Karpas-422 (cell line): ENCODE data around the gene L1CAM. TPM values are rescaled to one million over a fixed set of nuclear protein-coding genes. Genes with fewer than 3 reads are reported as not detected.
A peak's percentile ranks its signal among the peaks of the same experiment; 100 is the strongest.

Experiments
- DNase-seq: peaks from one replicate; pipeline ENCODE4 v3.0.0-alpha.2; 2015
- H2AFZ ChIP-seq: fragments of 200-600 bp; sonication (generic); 2 replicates; pipeline ENCODE4 v1.6.1; 2014; ENCODE audit warnings: antibody characterized with exemption, low read length, mixed read lengths
- H3K27ac ChIP-seq: fragments of 200-600 bp; sonication (generic); 2 replicates; pipeline ENCODE4 v1.5.1; 2014; ENCODE audit warnings: mild to moderate bottlenecking, low read length, moderate library complexity
- H3K27me3 ChIP-seq: fragments of 200-600 bp; sonication (generic); 2 replicates; pipeline ENCODE4 v1.6.1; 2014; ENCODE audit warnings: low read length, mixed read lengths
- H3K36me3 ChIP-seq: fragments of 200-600 bp; sonication (generic); 2 replicates; pipeline ENCODE4 v1.6.1; 2014; ENCODE audit warnings: low read length, mixed read lengths; ENCODE audit not compliant: insufficient read depth
- H3K4me1 ChIP-seq: fragments of 200-600 bp; sonication (generic); 2 replicates; pipeline ENCODE4 v1.6.1; 2014; ENCODE audit warnings: mild to moderate bottlenecking, low read length, mixed read lengths
- H3K4me2 ChIP-seq: fragments of 200-600 bp; sonication (generic); 2 replicates; pipeline ENCODE4 v1.6.1; 2014; ENCODE audit warnings: low read length, low read depth, mild to moderate bottlenecking; ENCODE audit not compliant: poor library complexity, severe bottlenecking
- H3K4me3 ChIP-seq: fragments of 200-600 bp; sonication (generic); 2 replicates; pipeline ENCODE4 v1.5.1; 2014; ENCODE audit warnings: mild to moderate bottlenecking, antibody characterized with exemption, low read length, mixed read lengths
- H3K79me2 ChIP-seq: fragments of 200-600 bp; sonication (generic); 2 replicates; pipeline ENCODE4 v1.6.1; 2014; ENCODE audit warnings: mild to moderate bottlenecking, low read length, mixed read lengths
- H3K9ac ChIP-seq: fragments of 200-600 bp; sonication (generic); 2 replicates; pipeline ENCODE4 v1.6.0; 2014; ENCODE audit warnings: low read length
- H3K9me2 ChIP-seq: fragments of 200-600 bp; sonication (generic), shearing (Covaris generic); replicated peaks from 2 replicates; pipeline ENCODE4 v1.6.0; 2014; ENCODE audit warnings: mild to moderate bottlenecking, low read length, moderate library complexity; ENCODE audit not compliant: insufficient read depth
- H3K9me3 ChIP-seq: fragments of 300-700, 200-600 bp; sonication (generic); 2 replicates; pipeline ENCODE4 v1.6.1; 2014; ENCODE audit warnings: low read length, mixed read lengths
- H4K20me1 ChIP-seq: fragments of 200-600 bp; sonication (generic); 2 replicates; pipeline ENCODE4 v1.6.1; 2014; ENCODE audit warnings: mild to moderate bottlenecking, antibody characterized with exemption, low read length, low read depth; ENCODE audit not compliant: insufficient read depth
- total RNA-seq: library from RNA; depleted of rRNA; stranded (reverse); fragments of >200 nt; shearing (Covaris generic); gene quantifications from 2 replicates; pipeline ENCODE4 v1.2.3, GENCODE V29; 2014; ENCODE audit warnings: low replicate concordance

L1CAM gene
- total RNA-seq, 1 experiment from 2014 or later: not detected

GRCh38 chrX:153836921-153837320 lies 49.1 kb downstream of the L1CAM start:
- no peak for DNase-seq
- H3K9ac ChIP-seq: no peak overlapping the region
- no peak overlapping the region for H3K4me3 ChIP-seq
- H3K4me2 ChIP-seq: no peak overlapping the region
- no peaks in the 10 kb centered on the region for H3K79me2 ChIP-seq
- H4K20me1 ChIP-seq: no peaks in the 10 kb centered on the region
- no peaks in the 10 kb centered on the region for H3K27me3 ChIP-seq
- no peaks in the 10 kb centered on the region for H3K36me3 ChIP-seq
- H2AFZ ChIP-seq: no peak overlapping the region
- no peaks in the 10 kb centered on the region for H3K9me2 ChIP-seq
- H3K9me3 ChIP-seq: no peaks in the 10 kb centered on the region
- H3K4me1 ChIP-seq: no peaks in the 10 kb centered on the region
- no peak overlapping the region for H3K27ac ChIP-seq

GRCh38 chrX:153832728-153833127 lies 53.2 kb downstream of the L1CAM start:
- Histone ChIP-seq H3K9me2 (no peaks in the 10 kb centered on the region), H3K9ac (no peak overlapping the region), H3K27ac (no peak overlapping the region), H4K20me1 (no peaks in the 10 kb centered on the region), H3K4me3 (no peak overlapping the region), H3K9me3 (no peaks in the 10 kb centered on the region), H2AFZ (no peak overlapping the region), H3K4me2 (no peak overlapping the region), H3K79me2 (no peaks in the 10 kb centered on the region), H3K27me3 (no peaks in the 10 kb centered on the region), H3K4me1 (no peaks in the 10 kb centered on the region), H3K36me3 (no peaks in the 10 kb centered on the region)
- DNase-seq: no peak

GRCh38 chrX:153831429-153832150 lies 54.4 kb downstream of the L1CAM start:
- H3K4me1 ChIP-seq: no peaks in the 10 kb centered on the region
- H4K20me1 ChIP-seq: no peaks in the 10 kb centered on the region
- H2AFZ ChIP-seq: no peak overlapping the region
- no peak overlapping the region for H3K9ac ChIP-seq
- H3K27ac ChIP-seq: no peak overlapping the region
- no peaks in the 10 kb centered on the region for H3K9me3 ChIP-seq
- H3K4me3 ChIP-seq: no peak overlapping the region
- no peaks in the 10 kb centered on the region for H3K36me3 ChIP-seq
- no peaks in the 10 kb centered on the region for H3K9me2 ChIP-seq
- peak; percentile 53 for DNase-seq
- H3K27me3 ChIP-seq: no peaks in the 10 kb centered on the region
- H3K79me2 ChIP-seq: no peaks in the 10 kb centered on the region
- H3K4me2 ChIP-seq: no peak overlapping the region

DNA sequence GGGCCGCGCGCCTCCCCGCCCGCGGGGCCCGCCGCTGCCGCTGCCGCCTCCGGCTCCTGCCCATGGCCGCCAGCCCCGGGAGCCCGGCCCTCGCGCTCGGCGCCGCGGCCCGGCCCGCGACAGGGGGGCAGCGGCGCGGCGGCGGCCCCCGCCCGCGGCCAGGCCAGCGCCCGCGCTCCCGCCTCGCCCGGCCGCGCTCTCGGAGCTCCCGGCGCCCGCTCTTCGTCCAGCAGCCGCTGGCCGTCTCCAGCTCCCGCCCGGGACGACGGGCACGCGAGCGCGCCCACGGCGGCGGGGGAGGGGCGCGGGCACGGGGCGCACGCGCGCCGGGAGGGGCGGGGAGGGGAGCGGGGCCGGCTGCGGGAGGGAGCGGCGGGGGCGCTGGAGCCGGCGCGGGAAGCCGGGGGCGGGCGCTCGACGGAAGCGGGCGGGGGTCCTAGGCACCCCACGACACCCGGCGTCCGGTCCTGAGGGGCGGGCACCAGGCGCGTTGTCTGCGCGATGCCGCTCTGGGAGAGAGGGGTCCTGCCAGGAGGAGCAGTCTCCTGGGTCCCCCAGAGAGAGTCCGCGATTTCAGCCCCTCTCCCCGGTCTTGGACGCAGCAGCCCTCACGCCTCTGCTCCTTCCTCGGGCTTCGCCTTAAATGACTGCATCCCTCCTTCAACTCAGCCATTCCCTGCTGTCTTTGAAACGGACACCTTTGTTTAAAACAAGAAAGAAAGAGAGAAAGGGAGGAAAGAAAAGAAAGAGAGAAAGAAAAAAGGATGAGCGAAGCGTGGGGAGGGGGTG lies 55.1 kb downstream of the L1CAM start:
- H3K79me2 ChIP-seq: no peaks in the 10 kb centered on the region
- no peak overlapping the region for H3K4me2 ChIP-seq
- H3K9me2 ChIP-seq: no peaks in the 10 kb centered on the region
- H3K9ac ChIP-seq: no peak overlapping the region
- H3K4me1 ChIP-seq: no peaks in the 10 kb centered on the region
- H2AFZ ChIP-seq: no peak overlapping the region
- DNase-seq: no peak
- H3K4me3 ChIP-seq: no peak overlapping the region
- no peak overlapping the region for H3K27ac ChIP-seq
- H3K9me3 ChIP-seq: no peaks in the 10 kb centered on the region
- H3K27me3 ChIP-seq: no peaks in the 10 kb centered on the region
- no peaks in the 10 kb centered on the region for H3K36me3 ChIP-seq
- no peaks in the 10 kb centered on the region for H4K20me1 ChIP-seq

GRCh38 chrX:153829799-153830639 lies 56.0 kb downstream of the L1CAM start, which contains the start of gene PDZD4:
TSS of gene PDZD4 (minus strand) at chrX:153830544. CDS start at chrX:153830298, 246 bp downstream.
- no peak within 1 kb of the TSS for H3K9ac ChIP-seq
- no peak within 1 kb of the TSS for H3K4me3 ChIP-seq
- no peaks in the 10 kb centered on the region for H3K9me3 ChIP-seq
- no peaks in the 10 kb centered on the region for H3K9me2 ChIP-seq
- no peaks in the 10 kb centered on the region for H3K79me2 ChIP-seq
- H3K36me3 ChIP-seq: no peaks in the 10 kb centered on the region
- no peaks in the 10 kb centered on the region for H4K20me1 ChIP-seq
- H3K27me3 ChIP-seq: no peaks in the 10 kb centered on the region
- H2AFZ ChIP-seq: no peak within 1 kb of the TSS
- H3K4me2 ChIP-seq: no peak within 1 kb of the TSS
- no peaks in the 10 kb centered on the region for H3K4me1 ChIP-seq
- no peak for DNase-seq
- no peak within 1 kb of the TSS for H3K27ac ChIP-seq

- H3K9ac ChIP-seq: no peak overlapping the region
- no peaks in the 10 kb centered on the region for H3K9me3 ChIP-seq
- H3K4me3 ChIP-seq: no peak overlapping the region
- no peak overlapping the region for H2AFZ ChIP-seq
- no peak overlapping the region for H3K27ac ChIP-seq
- H3K4me2 ChIP-seq: no peak overlapping the region
- DNase-seq: no peak
- H3K36me3 ChIP-seq: no peaks in the 10 kb centered on the region
- no peaks in the 10 kb centered on the region for H3K79me2 ChIP-seq
- no peaks in the 10 kb centered on the region for H3K27me3 ChIP-seq
- no peaks in the 10 kb centered on the region for H4K20me1 ChIP-seq
- no peaks in the 10 kb centered on the region for H3K9me2 ChIP-seq
- no peaks in the 10 kb centered on the region for H3K4me1 ChIP-seq
These were observed 56.5 kb downstream of the L1CAM start for GRCh38 chrX:153829549-153829798.

DNA sequence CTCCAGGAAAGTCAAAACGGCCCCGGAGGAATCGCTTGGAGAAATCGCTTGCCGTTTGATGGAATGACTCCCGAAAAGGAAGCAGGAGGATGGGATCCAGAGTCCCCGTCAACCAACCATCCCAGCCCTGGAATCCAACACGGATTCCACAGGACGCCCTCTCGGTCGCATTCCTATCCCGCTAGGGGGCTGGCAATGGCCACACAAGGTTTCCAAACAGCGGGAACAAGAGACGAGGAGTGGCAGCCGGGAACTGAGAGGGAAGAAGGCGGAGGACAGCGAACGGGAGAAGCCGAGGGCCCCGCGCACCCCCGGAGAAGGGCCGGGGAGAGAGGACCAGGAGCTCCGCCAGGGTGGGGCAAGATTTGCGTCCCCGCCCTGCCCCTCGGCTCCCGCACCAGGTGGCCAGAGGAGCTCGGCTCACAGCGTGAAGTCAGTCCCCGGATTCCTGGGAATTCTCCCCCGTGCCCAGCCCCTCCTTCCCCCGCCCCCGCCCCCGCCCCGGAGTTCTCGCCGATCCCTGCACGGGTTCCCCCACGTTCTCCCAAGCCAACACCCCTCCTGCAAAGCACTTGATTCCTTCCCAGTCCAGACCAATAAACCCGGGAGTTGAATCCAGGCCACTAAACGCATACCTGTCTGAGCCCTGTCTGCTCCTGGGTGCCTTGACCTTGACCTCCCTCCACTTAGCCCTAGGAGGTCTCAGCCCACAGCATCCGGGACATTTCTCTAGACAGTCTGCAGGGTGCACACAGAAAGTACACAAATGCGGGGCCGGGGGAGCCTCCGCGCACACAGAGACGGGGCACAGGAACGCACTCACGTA lies 57.0 kb downstream of the L1CAM start:
- no peak overlapping the region for H2AFZ ChIP-seq
- H3K27me3 ChIP-seq: no peaks in the 10 kb centered on the region
- no peaks in the 10 kb centered on the region for H4K20me1 ChIP-seq
- H3K9me2 ChIP-seq: no peaks in the 10 kb centered on the region
- H3K4me1 ChIP-seq: no peaks in the 10 kb centered on the region
- no peaks in the 10 kb centered on the region for H3K36me3 ChIP-seq
- H3K27ac ChIP-seq: no peak overlapping the region
- H3K4me3 ChIP-seq: no peak overlapping the region
- H3K4me2 ChIP-seq: no peak overlapping the region
- no peaks in the 10 kb centered on the region for H3K79me2 ChIP-seq
- no peaks in the 10 kb centered on the region for H3K9me3 ChIP-seq
- DNase-seq: no peak
- no peak overlapping the region for H3K9ac ChIP-seq
